GM18520 (cell line): ENCODE data around the gene GLMP.
"Not testable (repeated sequence)": the region's sequence is repeated elsewhere in the genome, so short reads cannot be mapped to it uniquely, and the experiment has no call there.

Source experiments
- ATAC-seq: cut with Tn5 transposase; IDR thresholded peaks from one replicate; pipeline ENCODE4 v1.9.1; 2021; ENCODE audit not compliant: unreplicated experiment

The GLMP gene

GRCh38 chr1:156295391-156295947, at the start of gene GLMP:
Gene GLMP, minus strand, starts transcription at chr1:156295679. Its CDS starts 34 bp downstream, at chr1:156295645.
- ATAC-seq: no peak

- no peak for ATAC-seq
These were observed 48.9 kb upstream of the GLMP start for GRCh38 chr1:156344409-156344808.

GRCh38 chr1:156342166-156342955, 46.9 kb upstream of the GLMP start:
- ATAC-seq: no peak

- peak; percentile 84 for ATAC-seq
These were observed 42.9 kb upstream of the GLMP start, which contains the start of the genes CCT3 and TSACC for GRCh38 chr1:156338180-156338976. Gene CCT3, minus strand, starts transcription at chr1:156338292. Its CDS starts 108 bp downstream, at chr1:156338184. Gene TSACC, plus strand, starts transcription at chr1:156338526. Its CDS starts 1,232 bp downstream, at chr1:156339758.

GRCh38 chr1:156337888-156338179, 42.4 kb upstream of the GLMP start:
- no peak for ATAC-seq

- ATAC-seq: no peak
These were observed 41.8 kb upstream of the GLMP start for GRCh38 chr1:156337052-156337887.

- ATAC-seq: no peak
These were observed 40.8 kb upstream of the GLMP start for GRCh38 chr1:156336242-156336641.

- ATAC-seq: not testable (repeated sequence)
These were observed 27.7 kb upstream of the GLMP start for GRCh38 chr1:156323179-156323578.

- no peak for ATAC-seq
These were observed 25.1 kb upstream of the GLMP start for GRCh38 chr1:156320560-156320959.

- no peak for ATAC-seq
These were observed 24.2 kb upstream of the GLMP start for GRCh38 chr1:156319664-156320063.

GRCh38 chr1:156316909-156317308, 21.4 kb upstream of the GLMP start:
- ATAC-seq: no peak

GRCh38 chr1:156310962-156311361, 15.5 kb upstream of the GLMP start:
- no peak for ATAC-seq

GRCh38 chr1:156308078-156308477, 12.6 kb upstream of the GLMP start:
- ATAC-seq: no peak

- ATAC-seq: no peak
These were observed 9.7 kb upstream of the GLMP start for GRCh38 chr1:156305215-156305614.

- ATAC-seq: no peak
These were observed 7.8 kb upstream of the GLMP start for GRCh38 chr1:156303241-156303640.

- no peak for ATAC-seq
These were observed 3.4 kb upstream of the GLMP start, which contains the start of gene VHLL for GRCh38 chr1:156298852-156299357. Gene VHLL, minus strand, starts transcription at chr1:156299307. Its CDS starts 118 bp downstream, at chr1:156299189.

GRCh38 chr1:156293895-156294294, 1.6 kb downstream of the GLMP start:
- ATAC-seq: no peak

GRCh38 chr1:156293098-156293434, 2.4 kb downstream of the GLMP start:
- ATAC-seq: no peak

- no peak for ATAC-seq
These were observed 4.0 kb downstream of the GLMP start for GRCh38 chr1:156291226-156292061.

- ATAC-seq: no peak
These were observed 5.6 kb downstream of the GLMP start for GRCh38 chr1:156289857-156290256.
